Panc1 (cell line): Measurements from ENCODE around the gene DCC.

Source experiments
- SIN3A ChIP-seq: IDR thresholded peaks from 2 replicates; pipeline ENCODE4 v1.6.1; 2012; ENCODE audit warnings: low read depth, mild to moderate bottlenecking, low read length, moderate library complexity, borderline replicate concordance; ENCODE audit not compliant: insufficient read depth
- TCF7L2 ChIP-seq: IDR thresholded peaks from 2 replicates; pipeline ENCODE4 v1.6.1; 2011; ENCODE audit warnings: mild to moderate bottlenecking, low read depth, low read length, inconsistent platforms
- TF ChIP-seq, protein P1 (sequence below): fragments of 450-650 bp; IDR thresholded peaks from 2 replicates; pipeline ENCODE4 v1.5.1; 2017; ENCODE audit warnings: mild to moderate bottlenecking

DNA sequence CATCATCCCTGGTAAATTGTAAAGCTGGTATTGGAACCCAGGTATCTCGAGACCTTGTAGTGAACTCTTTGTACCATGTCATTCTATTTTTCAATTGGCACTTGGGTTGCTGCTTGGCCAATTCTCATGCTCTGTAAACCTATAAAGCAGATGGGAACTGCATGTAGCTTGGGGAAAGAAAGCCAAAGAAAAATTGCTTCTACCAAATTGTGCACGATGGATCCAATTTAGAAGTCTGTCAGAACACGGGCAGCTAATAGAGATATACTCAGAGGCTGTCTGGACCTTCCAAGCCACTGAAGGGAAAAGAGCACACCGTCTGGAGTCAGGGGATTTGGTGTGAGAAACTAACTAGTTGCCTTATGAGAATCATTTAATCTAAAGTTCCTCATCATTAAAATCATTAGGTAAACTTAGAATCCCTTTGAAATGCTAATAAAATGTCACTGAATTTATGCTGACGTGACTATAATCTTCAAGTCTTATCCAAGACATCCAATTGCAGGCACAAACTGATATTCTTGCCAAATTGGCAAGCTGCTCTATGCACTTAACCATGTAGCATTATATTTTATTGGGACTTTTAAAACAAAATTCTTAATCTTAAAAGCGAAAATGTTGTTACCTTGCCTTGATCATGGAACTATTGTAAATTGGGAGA lies 206.8 kb downstream of the DCC start:
- TF ChIP-seq, protein P1, sequence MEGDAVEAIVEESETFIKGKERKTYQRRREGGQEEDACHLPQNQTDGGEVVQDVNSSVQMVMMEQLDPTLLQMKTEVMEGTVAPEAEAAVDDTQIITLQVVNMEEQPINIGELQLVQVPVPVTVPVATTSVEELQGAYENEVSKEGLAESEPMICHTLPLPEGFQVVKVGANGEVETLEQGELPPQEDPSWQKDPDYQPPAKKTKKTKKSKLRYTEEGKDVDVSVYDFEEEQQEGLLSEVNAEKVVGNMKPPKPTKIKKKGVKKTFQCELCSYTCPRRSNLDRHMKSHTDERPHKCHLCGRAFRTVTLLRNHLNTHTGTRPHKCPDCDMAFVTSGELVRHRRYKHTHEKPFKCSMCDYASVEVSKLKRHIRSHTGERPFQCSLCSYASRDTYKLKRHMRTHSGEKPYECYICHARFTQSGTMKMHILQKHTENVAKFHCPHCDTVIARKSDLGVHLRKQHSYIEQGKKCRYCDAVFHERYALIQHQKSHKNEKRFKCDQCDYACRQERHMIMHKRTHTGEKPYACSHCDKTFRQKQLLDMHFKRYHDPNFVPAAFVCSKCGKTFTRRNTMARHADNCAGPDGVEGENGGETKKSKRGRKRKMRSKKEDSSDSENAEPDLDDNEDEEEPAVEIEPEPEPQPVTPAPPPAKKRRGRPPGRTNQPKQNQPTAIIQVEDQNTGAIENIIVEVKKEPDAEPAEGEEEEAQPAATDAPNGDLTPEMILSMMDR, result no peak
- TF ChIP-seq TCF7L2 (no peak), SIN3A (no peak)
